Activated CD8-positive, alpha-beta memory T cell treated with anti-CD3 and anti-CD28 coated beads, Interleukin-2, amount 10 ng/mL, durations not matched to agents 7 days and 5 days (primary cell): ENCODE data around the gene RPS6KA1. TPM values are rescaled to one million over a fixed set of nuclear protein-coding genes. Genes with fewer than 3 reads are reported as not detected.

ENCODE experiments used
- ATAC-seq: fragments of 150-1000 bp; cut with Tn5 transposase; one replicate; pipeline ENCODE4 v1.10.0; 2021; ENCODE audit warnings: moderate library complexity
- CTCF ChIA-PET: fragments of 350-600 bp; sonication (Branson Sonifier 250); formaldehyde crosslinking; loops from one replicate; lab custom pipeline; 2021; ENCODE audit warnings: antibody characterized with exemption; lab: Charles Lee
- DNase-seq: peaks from one replicate; pipeline ENCODE4 v3.0.0-alpha.2; 2020
- H3K27ac Mint-ChIP-seq: one replicate; pipeline ENCODE4 v1.8.0; 2021; ENCODE audit warnings: mild to moderate bottlenecking, mixed read lengths
- H3K27me3 Mint-ChIP-seq: one replicate; pipeline ENCODE4 v1.8.0; 2021; ENCODE audit warnings: mixed read lengths
- H3K36me3 Mint-ChIP-seq: one replicate; pipeline ENCODE4 v1.8.0; 2021; ENCODE audit warnings: mild to moderate bottlenecking, mixed read lengths
- H3K4me1 Mint-ChIP-seq: one replicate; pipeline ENCODE4 v1.8.0; 2021; ENCODE audit warnings: mixed read lengths
- H3K4me3 Mint-ChIP-seq: one replicate; pipeline ENCODE4 v1.8.0; 2021; ENCODE audit warnings: mild to moderate bottlenecking, moderate library complexity, mixed read lengths
- H3K9me3 Mint-ChIP-seq: one replicate; pipeline ENCODE4 v1.8.0; 2022; ENCODE audit warnings: low read depth, mixed read lengths
- total RNA-seq, 2 experiments: library from RNA; stranded (reverse); gene quantifications; one replicate each; pipeline ENCODE4 v1.2.3, GENCODE V29; 2021

RPS6KA1 gene
- total RNA-seq, 2 experiments from 2014 or later = 158 to 181 TPM

GRCh38 chr1:26546819-26547218 lies 17.3 kb downstream of the RPS6KA1 start:
- no peak for DNase-seq
- peaks cover 41% of the 10 kb centered on the region for H3K36me3 Mint-ChIP-seq
- peaks cover 64% of the 10 kb centered on the region for H3K4me1 Mint-ChIP-seq
- peak overlapping the region; percentile 95 for H3K4me3 Mint-ChIP-seq
- CTCF ChIA-PET = interaction anchor here (1.1 to 1.5 kb wide), 5 partner anchors 8 to 75 kb away, joined by 3 to 7 read pairs (median 3); partner anchors contain the start of gene RPS6KA1
- no peaks in the 10 kb centered on the region for H3K9me3 Mint-ChIP-seq
- ATAC-seq = no peak
- no peaks in the 10 kb centered on the region for H3K27me3 Mint-ChIP-seq
- peak overlapping the region; percentile 89 for H3K27ac Mint-ChIP-seq

GRCh38 chr1:26548841-26549240 lies 19.3 kb downstream of the RPS6KA1 start:
- Mint-ChIP-seq H3K27me3 (no peaks in the 10 kb centered on the region), H3K4me1 (peaks cover 58% of the 10 kb centered on the region), H3K4me3 (no peak overlapping the region), H3K9me3 (no peaks in the 10 kb centered on the region), H3K27ac (no peak overlapping the region), H3K36me3 (peaks cover 55% of the 10 kb centered on the region)
- ATAC-seq = no peak
- no peak for DNase-seq
- CTCF ChIA-PET = interaction anchor here (1.1 to 2.7 kb wide), 4 partner anchors 10 to 48 kb away, joined by 3 to 12 read pairs (median 6); no protein-coding TSS in a partner anchor

GRCh38 chr1:26550946-26551345 lies 21.4 kb downstream of the RPS6KA1 start:
- Mint-ChIP-seq H3K4me1 (peaks cover 52% of the 10 kb centered on the region), H3K4me3 (no peak overlapping the region), H3K9me3 (no peaks in the 10 kb centered on the region), H3K27me3 (no peaks in the 10 kb centered on the region), H3K36me3 (peaks cover 59% of the 10 kb centered on the region), H3K27ac (no peak overlapping the region)
- CTCF ChIA-PET = interaction anchor here (0.8 to 3.3 kb wide), 4 partner anchors 9 to 51 kb away, joined by 4 to 21 read pairs (median 8); no protein-coding TSS in a partner anchor
- DNase-seq = no peak
- no peak for ATAC-seq

- H3K4me1 Mint-ChIP-seq = peaks cover 40% of the 10 kb centered on the region
- H3K36me3 Mint-ChIP-seq = peaks cover 53% of the 10 kb centered on the region
- CTCF ChIA-PET = interaction anchor here (0.9 to 3.8 kb wide), 4 partner anchors 11 to 53 kb away, joined by 4 to 21 read pairs (median 14); no protein-coding TSS in a partner anchor
- H3K4me3 Mint-ChIP-seq = no peak overlapping the region
- H3K9me3 Mint-ChIP-seq = no peaks in the 10 kb centered on the region
- peak overlapping the region; percentile 61 for H3K27ac Mint-ChIP-seq
- no peaks in the 10 kb centered on the region for H3K27me3 Mint-ChIP-seq
- ATAC-seq (no peak), DNase-seq (no peak)
Observed at GRCh38 chr1:26552720-26553119, 23.2 kb downstream of the RPS6KA1 start.

GRCh38 chr1:26553942-26554682 lies 24.6 kb downstream of the RPS6KA1 start:
- H3K27ac Mint-ChIP-seq = peak overlapping the region; percentile 61
- DNase-seq = peak; percentile 65

GRCh38 chr1:26554781-26555180 lies 25.2 kb downstream of the RPS6KA1 start:
- Mint-ChIP-seq H3K4me3 (no peak overlapping the region), H3K36me3 (peaks cover 57% of the 10 kb centered on the region), H3K4me1 (peaks cover 30% of the 10 kb centered on the region), H3K9me3 (no peaks in the 10 kb centered on the region), H3K27ac (no peak overlapping the region), H3K27me3 (no peaks in the 10 kb centered on the region)
- CTCF ChIA-PET = interaction anchor here (1.1 to 3.8 kb wide), 2 partner anchors 14 to 54 kb away, joined by 3 to 15 read pairs; no protein-coding TSS in a partner anchor
- ATAC-seq (no peak), DNase-seq (no peak)

More at GRCh38 chr1:26553942-26554682, 24.6 kb downstream of the RPS6KA1 start:
- peak; percentile 65 for ATAC-seq
- CTCF ChIA-PET = interaction anchor here (3.3 to 3.8 kb wide), 2 partner anchors 13 to 53 kb away, joined by 15 to 21 read pairs; no protein-coding TSS in a partner anchor
- Mint-ChIP-seq H3K36me3 (peaks cover 55% of the 10 kb centered on the region), H3K4me1 (peaks cover 30% of the 10 kb centered on the region), H3K27me3 (no peaks in the 10 kb centered on the region), H3K9me3 (no peaks in the 10 kb centered on the region), H3K4me3 (no peak overlapping the region)

- ATAC-seq = no peak
- no peak overlapping the region for H3K27ac Mint-ChIP-seq
- H3K36me3 Mint-ChIP-seq = peaks cover 60% of the 10 kb centered on the region
Observed at GRCh38 chr1:26555550-26555981, 26.0 kb downstream of the RPS6KA1 start.

GRCh38 chr1:26556111-26556510 lies 26.6 kb downstream of the RPS6KA1 start:
- Mint-ChIP-seq H3K9me3 (no peaks in the 10 kb centered on the region), H3K4me1 (peaks cover 27% of the 10 kb centered on the region), H3K27me3 (no peaks in the 10 kb centered on the region), H3K4me3 (no peak overlapping the region), H3K36me3 (peaks cover 61% of the 10 kb centered on the region), H3K27ac (no peak overlapping the region)
- DNase-seq (no peak), ATAC-seq (no peak)
- CTCF ChIA-PET = interaction anchor here (1.1 to 3.8 kb wide), 2 partner anchors 18 to 55 kb away, joined by 4 to 15 read pairs; no protein-coding TSS in a partner anchor

More at GRCh38 chr1:26555550-26555981, 26.0 kb downstream of the RPS6KA1 start:
- peaks cover 30% of the 10 kb centered on the region for H3K4me1 Mint-ChIP-seq
- DNase-seq = no peak
- no peak overlapping the region for H3K4me3 Mint-ChIP-seq
- H3K27me3 Mint-ChIP-seq = no peaks in the 10 kb centered on the region
- H3K9me3 Mint-ChIP-seq = no peaks in the 10 kb centered on the region
- CTCF ChIA-PET = interaction anchor here (1.1 to 3.8 kb wide), 2 partner anchors 14 to 55 kb away, joined by 3 to 15 read pairs; no protein-coding TSS in a partner anchor

- no peak overlapping the region for H3K27ac Mint-ChIP-seq
- ATAC-seq (no peak), DNase-seq (no peak)
- H3K4me1 Mint-ChIP-seq = peaks cover 24% of the 10 kb centered on the region
- no peaks in the 10 kb centered on the region for H3K27me3 Mint-ChIP-seq
- H3K9me3 Mint-ChIP-seq = no peaks in the 10 kb centered on the region
- H3K36me3 Mint-ChIP-seq = peaks cover 61% of the 10 kb centered on the region
- no peak overlapping the region for H3K4me3 Mint-ChIP-seq
- CTCF ChIA-PET = interaction anchor here (1.1 to 2.0 kb wide), 2 partner anchors 19 to 57 kb away, joined by 4 to 5 read pairs; no protein-coding TSS in a partner anchor
Observed at GRCh38 chr1:26557008-26557407, 27.4 kb downstream of the RPS6KA1 start.

- no peak for ATAC-seq
- no peaks in the 10 kb centered on the region for H3K9me3 Mint-ChIP-seq
- CTCF ChIA-PET = interaction anchor here (0.6 to 2.0 kb wide), 4 partner anchors 10 to 636 kb away, joined by 3 to 5 read pairs (median 3); no protein-coding TSS in a partner anchor
- no peak overlapping the region for H3K27ac Mint-ChIP-seq
- H3K4me1 Mint-ChIP-seq = peaks cover 16% of the 10 kb centered on the region
- H3K27me3 Mint-ChIP-seq = no peaks in the 10 kb centered on the region
- no peak overlapping the region for H3K4me3 Mint-ChIP-seq
- H3K36me3 Mint-ChIP-seq = peaks cover 62% of the 10 kb centered on the region
- DNase-seq = no peak
Observed at GRCh38 chr1:26558685-26559048, 29.1 kb downstream of the RPS6KA1 start.

GRCh38 chr1:26560403-26560780 lies 30.8 kb downstream of the RPS6KA1 start:
- no peaks in the 10 kb centered on the region for H3K9me3 Mint-ChIP-seq
- CTCF ChIA-PET = interaction anchor here (1.1 kb wide), 1 partner anchor 18 kb away, joined by 3 read pairs; no protein-coding TSS in a partner anchor
- no peaks in the 10 kb centered on the region for H3K27me3 Mint-ChIP-seq
- H3K36me3 Mint-ChIP-seq = peaks cover 60% of the 10 kb centered on the region
- no peak for DNase-seq
- H3K27ac Mint-ChIP-seq = no peak overlapping the region
- ATAC-seq = no peak
- H3K4me1 Mint-ChIP-seq = peaks cover 8% of the 10 kb centered on the region
- H3K4me3 Mint-ChIP-seq = no peak overlapping the region

- ATAC-seq (peak; percentile 39), DNase-seq (no peak)
- H3K27me3 Mint-ChIP-seq = no peaks in the 10 kb centered on the region
- H3K36me3 Mint-ChIP-seq = peaks cover 56% of the 10 kb centered on the region
- H3K4me3 Mint-ChIP-seq = no peak overlapping the region
- no peaks in the 10 kb centered on the region for H3K9me3 Mint-ChIP-seq
- H3K4me1 Mint-ChIP-seq = peaks cover 37% of the 10 kb centered on the region
- H3K27ac Mint-ChIP-seq = peak overlapping the region; percentile 68
- CTCF ChIA-PET = no interaction called here
Observed at GRCh38 chr1:26570287-26570686, 40.7 kb downstream of the RPS6KA1 start.

GRCh38 chr1:26571381-26571780 lies 41.8 kb downstream of the RPS6KA1 start:
- no peak overlapping the region for H3K4me3 Mint-ChIP-seq
- DNase-seq (no peak), ATAC-seq (no peak)
- no peaks in the 10 kb centered on the region for H3K27me3 Mint-ChIP-seq
- H3K4me1 Mint-ChIP-seq = peaks cover 44% of the 10 kb centered on the region
- CTCF ChIA-PET = interaction anchor here (1.1 kb wide), 1 partner anchor 240 kb away, joined by 3 read pairs; no protein-coding TSS in a partner anchor
- H3K36me3 Mint-ChIP-seq = peaks cover 59% of the 10 kb centered on the region
- no peak overlapping the region for H3K27ac Mint-ChIP-seq
- H3K9me3 Mint-ChIP-seq = no peaks in the 10 kb centered on the region
